ENCODE results near the gene SOS2. TPM values are rescaled to one million over a fixed set of nuclear protein-coding genes. Genes with fewer than 3 reads are reported as not detected.

SOS2 gene
- polyA plus RNA-seq, 1 donor from 2014 or later = 25.9 TPM

DNA sequence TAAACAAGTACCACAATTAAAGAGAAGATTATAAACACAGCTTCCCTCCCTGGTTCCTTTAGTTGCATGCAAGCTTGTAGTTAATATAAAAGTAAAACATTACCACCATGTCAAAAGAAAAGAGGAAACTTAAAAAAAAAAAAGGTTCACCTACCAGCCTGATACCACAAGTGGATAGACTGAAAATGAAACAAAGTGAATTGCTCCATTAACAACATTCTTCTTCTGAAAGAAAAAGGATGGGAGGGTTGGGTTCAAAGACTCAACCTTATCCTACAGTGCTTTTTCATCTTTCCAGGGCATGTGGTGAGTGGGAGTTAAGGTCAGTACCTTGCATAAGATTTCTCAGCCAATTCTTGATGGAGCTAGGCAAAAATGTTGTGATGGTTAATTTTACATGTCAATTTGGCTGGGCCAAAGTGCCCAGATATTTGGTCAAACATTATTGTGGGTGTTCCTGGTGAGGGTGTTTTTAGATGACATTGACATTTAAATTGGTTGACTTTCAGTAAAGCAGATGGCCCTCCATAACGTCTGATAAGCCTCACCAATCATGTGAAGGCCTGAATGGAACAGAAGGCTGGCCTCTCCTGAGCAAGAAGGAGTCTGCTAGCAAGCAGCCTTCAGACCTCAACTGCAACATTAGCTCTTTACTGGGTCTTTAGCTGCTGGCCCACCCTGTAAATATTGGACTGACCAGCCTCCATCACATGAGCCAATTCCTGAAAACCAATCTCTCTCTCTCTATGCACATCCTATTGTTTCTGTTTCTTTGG is 143.8 kb downstream of the SOS2 start:
- Histone ChIP-seq H4K20me1 (ENCODE audit: insufficient read depth) (no peaks in the 10 kb centered on the region), H3K9ac (ENCODE audit: low read length) (no peak overlapping the region), H3K4me2 (ENCODE audit: low read length) (no peak overlapping the region), H2AFZ (ENCODE audit: low read depth, low read length) (no peak overlapping the region), H3K9me3 (ENCODE audit: low read length) (no peaks in the 10 kb centered on the region), H3K27me3 (ENCODE audit: insufficient read depth, low read depth, low read length) (no peaks in the 10 kb centered on the region), H3K9me2 (ENCODE audit: insufficient read depth, low read length) (no peaks in the 10 kb centered on the region), H3K79me2 (replicated peaks; ENCODE audit: insufficient read depth, low read length) (no peaks in the 10 kb centered on the region), H3F3A (ENCODE audit: insufficient read depth, low read length, poor library complexity, severe bottlenecking) (no peaks in the 10 kb centered on the region), H3K27ac (ENCODE audit: low read length) (no peak overlapping the region), H3K36me3 (ENCODE audit: insufficient read depth, low read length) (no peaks in the 10 kb centered on the region), H3K4me3 (ENCODE audit: low read length) (no peak overlapping the region)
- TF ChIP-seq POLR2AphosphoS5 (IDR thresholded peaks at IDR 0.05) = no peak
- TF ChIP-seq EZH2 (IDR thresholded peaks at IDR 0.05; ENCODE audit: borderline replicate concordance, insufficient read depth, low read length, poor library complexity, severe bottlenecking) = no peak
- no peak for TF ChIP-seq TAF1 (IDR thresholded peaks at IDR 0.05; ENCODE audit: low read depth)
- TF ChIP-seq, protein P1, sequence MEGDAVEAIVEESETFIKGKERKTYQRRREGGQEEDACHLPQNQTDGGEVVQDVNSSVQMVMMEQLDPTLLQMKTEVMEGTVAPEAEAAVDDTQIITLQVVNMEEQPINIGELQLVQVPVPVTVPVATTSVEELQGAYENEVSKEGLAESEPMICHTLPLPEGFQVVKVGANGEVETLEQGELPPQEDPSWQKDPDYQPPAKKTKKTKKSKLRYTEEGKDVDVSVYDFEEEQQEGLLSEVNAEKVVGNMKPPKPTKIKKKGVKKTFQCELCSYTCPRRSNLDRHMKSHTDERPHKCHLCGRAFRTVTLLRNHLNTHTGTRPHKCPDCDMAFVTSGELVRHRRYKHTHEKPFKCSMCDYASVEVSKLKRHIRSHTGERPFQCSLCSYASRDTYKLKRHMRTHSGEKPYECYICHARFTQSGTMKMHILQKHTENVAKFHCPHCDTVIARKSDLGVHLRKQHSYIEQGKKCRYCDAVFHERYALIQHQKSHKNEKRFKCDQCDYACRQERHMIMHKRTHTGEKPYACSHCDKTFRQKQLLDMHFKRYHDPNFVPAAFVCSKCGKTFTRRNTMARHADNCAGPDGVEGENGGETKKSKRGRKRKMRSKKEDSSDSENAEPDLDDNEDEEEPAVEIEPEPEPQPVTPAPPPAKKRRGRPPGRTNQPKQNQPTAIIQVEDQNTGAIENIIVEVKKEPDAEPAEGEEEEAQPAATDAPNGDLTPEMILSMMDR (IDR thresholded peaks at IDR 0.05; ENCODE audit: poor library complexity, severe bottlenecking) = no peak
- no peak for TF ChIP-seq EP300 (conservative IDR thresholded peaks at IDR 0.05; ENCODE audit: poor library complexity, severe bottlenecking)
- no peak for TF ChIP-seq REST (IDR thresholded peaks at IDR 0.05; ENCODE audit: borderline replicate concordance)
- TF ChIP-seq MXI1 (conservative IDR thresholded peaks at IDR 0.05; ENCODE audit: poor library complexity, severe bottlenecking) = no peak
- TF ChIP-seq RAD21 (conservative IDR thresholded peaks at IDR 0.05) = no peak
- no peak for TF ChIP-seq SMC3 (conservative IDR thresholded peaks at IDR 0.05; ENCODE audit: poor library complexity)

GRCh38 chr14:50086321-50086711 is 145.1 kb downstream of the SOS2 start:
- no peaks in the 10 kb centered on the region for H4K20me1 ChIP-seq (ENCODE audit: insufficient read depth)
- no peaks in the 10 kb centered on the region for H3K27me3 ChIP-seq (ENCODE audit: insufficient read depth, low read depth, low read length)
- H3K79me2 ChIP-seq (replicated peaks; ENCODE audit: insufficient read depth, low read length) = no peaks in the 10 kb centered on the region
- no peak overlapping the region for H3K27ac ChIP-seq (ENCODE audit: low read length)
- H3K36me3 ChIP-seq (ENCODE audit: insufficient read depth, low read length) = no peaks in the 10 kb centered on the region
- no peaks in the 10 kb centered on the region for H3K9me3 ChIP-seq (ENCODE audit: low read length)
- no peak overlapping the region for H3K4me2 ChIP-seq (ENCODE audit: low read length)
- H2AFZ ChIP-seq (ENCODE audit: low read depth, low read length) = no peak overlapping the region
- no peaks in the 10 kb centered on the region for H3F3A ChIP-seq (ENCODE audit: insufficient read depth, low read length, poor library complexity, severe bottlenecking)
- TF ChIP-seq SMC3 (conservative IDR thresholded peaks at IDR 0.05; ENCODE audit: poor library complexity) (no peak), TAF1 (IDR thresholded peaks at IDR 0.05; ENCODE audit: low read depth) (no peak), EZH2 (IDR thresholded peaks at IDR 0.05; ENCODE audit: borderline replicate concordance, insufficient read depth, low read length, poor library complexity, severe bottlenecking) (no peak), EP300 (conservative IDR thresholded peaks at IDR 0.05; ENCODE audit: poor library complexity, severe bottlenecking) (no peak), RAD21 (conservative IDR thresholded peaks at IDR 0.05) (no peak), POLR2AphosphoS5 (IDR thresholded peaks at IDR 0.05) (no peak), REST (IDR thresholded peaks at IDR 0.05; ENCODE audit: borderline replicate concordance) (no peak), MXI1 (conservative IDR thresholded peaks at IDR 0.05; ENCODE audit: poor library complexity, severe bottlenecking) (no peak)
- TF ChIP-seq, protein P1 (IDR thresholded peaks at IDR 0.05; ENCODE audit: poor library complexity, severe bottlenecking) = no peak
- H3K9ac ChIP-seq (ENCODE audit: low read length) = no peak overlapping the region
- no peak overlapping the region for H3K4me3 ChIP-seq (ENCODE audit: low read length)
- H3K9me2 ChIP-seq (ENCODE audit: insufficient read depth, low read length) = no peaks in the 10 kb centered on the region

Data from neural cell (in vitro differentiated cells).